HepG2 (cell line): ENCODE measurements around the gene STK36. TPM values are rescaled to one million over a fixed set of nuclear protein-coding genes. Genes with fewer than 3 reads are reported as not detected.

ENCODE experiments used
- CEBPG ChIP-seq: IDR thresholded peaks from 2 replicates; pipeline ENCODE4 v1.6.1; 2016
- FOXC1 ChIP-seq: sonication (generic); formaldehyde crosslinking; IDR thresholded peaks from 2 replicates; pipeline ENCODE4 v1.8.0; 2022; ENCODE audit warnings: mild to moderate bottlenecking, missing genetic modification reagents, borderline replicate concordance
- HIC2 ChIP-seq: sonication (generic); formaldehyde crosslinking; IDR thresholded peaks from 2 replicates; pipeline ENCODE4 v1.9.0; 2022; ENCODE audit warnings: low read depth, missing genetic modification reagents
- KLF6 ChIP-seq: IDR thresholded peaks from 2 replicates; pipeline ENCODE4 v1.8.0; 2016; ENCODE audit warnings: missing biosample characterization, missing genetic modification reagents
- RAD21 ChIP-seq: fragments of 450-650 bp; formaldehyde crosslinking; IDR thresholded peaks from 2 replicates; pipeline ENCODE4 v1.5.0; 2020; ENCODE audit warnings: mild to moderate bottlenecking
- SCMH1 ChIP-seq: sonication (generic); formaldehyde crosslinking; IDR thresholded peaks from 2 replicates; pipeline ENCODE4 v1.9.0; 2021; ENCODE audit warnings: missing genetic modification reagents, mild to moderate bottlenecking, borderline replicate concordance
- SNAPC2 ChIP-seq: sonication (generic); formaldehyde crosslinking; IDR thresholded peaks from 2 replicates; pipeline ENCODE4 v1.8.1; 2022; ENCODE audit warnings: mild to moderate bottlenecking, missing genetic modification reagents
- SP5 ChIP-seq: IDR thresholded peaks from 2 replicates; pipeline ENCODE4 v1.6.1; 2016; ENCODE audit warnings: low read depth, borderline replicate concordance
- TBX3 ChIP-seq: fragments of 450-650 bp; IDR thresholded peaks from 2 replicates; pipeline ENCODE4 v1.6.1; 2017; ENCODE audit warnings: antibody characterized with exemption, mild to moderate bottlenecking, inconsistent platforms, borderline replicate concordance
- THYN1 ChIP-seq: sonication (generic); formaldehyde crosslinking; IDR thresholded peaks from 2 replicates; pipeline ENCODE4 v1.8.1; 2023; ENCODE audit warnings: low read depth, mild to moderate bottlenecking, moderate library complexity, missing genetic modification reagents, borderline replicate concordance
- ZBTB1 ChIP-seq: sonication (generic); formaldehyde crosslinking; IDR thresholded peaks from 2 replicates; pipeline ENCODE4 v1.4.0; 2020; ENCODE audit warnings: missing genetic modification reagents, borderline replicate concordance
- ZFY ChIP-seq: sonication (generic); formaldehyde crosslinking; IDR thresholded peaks from 2 replicates; pipeline ENCODE4 v1.4.0; 2020; ENCODE audit warnings: missing genetic modification reagents
- ZNF180 ChIP-seq: sonication (generic); formaldehyde crosslinking; IDR thresholded peaks from 2 replicates; pipeline ENCODE4 v1.4.0; 2020; ENCODE audit warnings: low read depth, missing genetic modification reagents, borderline replicate concordance
- ZNF264 ChIP-seq: sonication (generic); formaldehyde crosslinking; IDR thresholded peaks from 2 replicates; pipeline ENCODE4 v1.4.0; 2020; ENCODE audit warnings: missing genetic modification reagents
- ZNF329 ChIP-seq: sonication (generic); formaldehyde crosslinking; IDR thresholded peaks from 2 replicates; pipeline ENCODE4 v1.9.0; 2021; ENCODE audit warnings: low read depth, mild to moderate bottlenecking, missing genetic modification reagents
- ZNF414 ChIP-seq: sonication (generic); formaldehyde crosslinking; IDR thresholded peaks from 2 replicates; pipeline ENCODE4 v1.5.0; 2020; ENCODE audit warnings: missing genetic modification reagents
- ZNF710 ChIP-seq: sonication (generic); formaldehyde crosslinking; IDR thresholded peaks from 2 replicates; pipeline ENCODE4 v1.5.0; 2020; ENCODE audit warnings: mild to moderate bottlenecking, missing genetic modification reagents, borderline replicate concordance
- ZNF883 ChIP-seq: sonication (generic); formaldehyde crosslinking; IDR thresholded peaks from 2 replicates; pipeline ENCODE4 v1.5.1; 2020; ENCODE audit warnings: mild to moderate bottlenecking, missing genetic modification reagents; ENCODE audit errors: not compliant biosample characterization
- polyA plus RNA-seq, 8 experiments: library from polyadenylated mRNA; depleted of rRNA in 3 of 8; stranded (reverse) in 7 of 8; unstranded in 1 of 8; fragments of >200 nt; fragmentation: Illumina TruSeq in 4 of 8; extraction: Trizol in 4 of 8; gene quantifications; 2 replicates each; pipeline versions ENCODE4 v1.2.1 to v1.2.3, GENCODE V29; 2011 to 2016; ENCODE audit warnings: low read depth in 4 of 8, missing spikeins in 1 of 8, mixed read lengths in 1 of 8; ENCODE audit not compliant: insufficient read depth in 1 of 8
- total RNA-seq, 5 experiments: library from RNA; depleted of rRNA; stranded (reverse); fragments of >200 nt; fragmentation: Illumina TruSeq; extraction: Trizol; gene quantifications; 2 replicates each; pipeline ENCODE4 v1.2.3, GENCODE V29; 2016; ENCODE audit warnings: low read depth in 1 of 5
- TF ChIP-seq, protein P1 (sequence below): sonication (generic); formaldehyde crosslinking; IDR thresholded peaks from 2 replicates; pipeline ENCODE4; 2020; ENCODE audit warnings: missing genetic modification reagents, mild to moderate bottlenecking, borderline replicate concordance
- TF ChIP-seq, protein P2 (sequence below): sonication (generic); formaldehyde crosslinking; IDR thresholded peaks from 2 replicates; pipeline ENCODE4 v1.8.1; 2023; ENCODE audit warnings: missing genetic modification reagents, inconsistent platforms, borderline replicate concordance

The STK36 gene
- total and polyA plus RNA-seq, 2 of the 13 experiments (the other 11 are each of a cell fraction or from before 2014, with no cell fraction given), result 45.9 to 83.5 TPM

GRCh38 chr2:218745559-218746469 lies 73.9 kb downstream of the STK36 start (continued):
- peak; percentile 79 for TF ChIP-seq ZNF710 (CRISPR knock-in tag)
- no peak for TF ChIP-seq ZNF414 (CRISPR knock-in tag)
- peak; percentile 68 for TF ChIP-seq ZFY (CRISPR knock-in tag)
- TF ChIP-seq THYN1 (CRISPR knock-in tag), result no peak
- TF ChIP-seq ZNF329 (CRISPR knock-in tag), result no peak
- TF ChIP-seq ZNF180 (CRISPR knock-in tag), result 0 out of 2 replicates have a peak, but pooled peaks have one; percentile 15
- TF ChIP-seq, protein P1, sequence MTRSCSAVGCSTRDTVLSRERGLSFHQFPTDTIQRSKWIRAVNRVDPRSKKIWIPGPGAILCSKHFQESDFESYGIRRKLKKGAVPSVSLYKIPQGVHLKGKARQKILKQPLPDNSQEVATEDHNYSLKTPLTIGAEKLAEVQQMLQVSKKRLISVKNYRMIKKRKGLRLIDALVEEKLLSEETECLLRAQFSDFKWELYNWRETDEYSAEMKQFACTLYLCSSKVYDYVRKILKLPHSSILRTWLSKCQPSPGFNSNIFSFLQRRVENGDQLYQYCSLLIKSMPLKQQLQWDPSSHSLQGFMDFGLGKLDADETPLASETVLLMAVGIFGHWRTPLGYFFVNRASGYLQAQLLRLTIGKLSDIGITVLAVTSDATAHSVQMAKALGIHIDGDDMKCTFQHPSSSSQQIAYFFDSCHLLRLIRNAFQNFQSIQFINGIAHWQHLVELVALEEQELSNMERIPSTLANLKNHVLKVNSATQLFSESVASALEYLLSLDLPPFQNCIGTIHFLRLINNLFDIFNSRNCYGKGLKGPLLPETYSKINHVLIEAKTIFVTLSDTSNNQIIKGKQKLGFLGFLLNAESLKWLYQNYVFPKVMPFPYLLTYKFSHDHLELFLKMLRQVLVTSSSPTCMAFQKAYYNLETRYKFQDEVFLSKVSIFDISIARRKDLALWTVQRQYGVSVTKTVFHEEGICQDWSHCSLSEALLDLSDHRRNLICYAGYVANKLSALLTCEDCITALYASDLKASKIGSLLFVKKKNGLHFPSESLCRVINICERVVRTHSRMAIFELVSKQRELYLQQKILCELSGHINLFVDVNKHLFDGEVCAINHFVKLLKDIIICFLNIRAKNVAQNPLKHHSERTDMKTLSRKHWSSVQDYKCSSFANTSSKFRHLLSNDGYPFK, result peak; percentile 44; the same call in 1 of the 2 replicates
- no peak for TF ChIP-seq ZBTB1 (CRISPR knock-in tag)
- TF ChIP-seq SP5 (CRISPR knock-in tag), result peak; percentile 22; the same call in 1 of the 2 replicates
- no peak for TF ChIP-seq SCMH1 (CRISPR knock-in tag)
- no peak; the same call in 1 of the 2 replicates for TF ChIP-seq RAD21 (CRISPR knock-in tag)
- no peak for TF ChIP-seq HIC2
- no peak for TF ChIP-seq TBX3
- TF ChIP-seq FOXC1 (CRISPR knock-in tag), result 0 out of 2 replicates have a peak, but pooled peaks have one; percentile 0
- TF ChIP-seq KLF6 (CRISPR knock-in tag), result no peak
- peak; percentile 19; the same call in 1 of the 2 replicates for TF ChIP-seq CEBPG
- TF ChIP-seq SNAPC2 (CRISPR knock-in tag), result no peak
- peak; percentile 58 for TF ChIP-seq ZNF883
- TF ChIP-seq ZNF264 (CRISPR knock-in tag), result 0 out of 2 replicates have a peak, but pooled peaks have one; percentile 46
- TF ChIP-seq, protein P2, sequence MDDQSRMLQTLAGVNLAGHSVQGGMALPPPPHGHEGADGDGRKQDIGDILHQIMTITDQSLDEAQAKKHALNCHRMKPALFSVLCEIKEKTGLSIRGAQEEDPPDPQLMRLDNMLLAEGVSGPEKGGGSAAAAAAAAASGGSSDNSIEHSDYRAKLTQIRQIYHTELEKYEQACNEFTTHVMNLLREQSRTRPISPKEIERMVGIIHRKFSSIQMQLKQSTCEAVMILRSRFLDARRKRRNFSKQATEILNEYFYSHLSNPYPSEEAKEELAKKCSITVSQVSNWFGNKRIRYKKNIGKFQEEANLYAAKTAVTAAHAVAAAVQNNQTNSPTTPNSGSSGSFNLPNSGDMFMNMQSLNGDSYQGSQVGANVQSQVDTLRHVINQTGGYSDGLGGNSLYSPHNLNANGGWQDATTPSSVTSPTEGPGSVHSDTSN, result no peak
